Loucy (cell line): ENCODE measurements around the gene TNFRSF14.
A peak's percentile ranks its signal among the peaks of the same experiment; 100 is the strongest.

Experiments
- H2AFZ ChIP-seq: fragments of 200-600 bp; sonication (generic); 2 replicates; pipeline ENCODE4 v1.6.0; 2016; ENCODE audit warnings: antibody characterized with exemption, mild to moderate bottlenecking, low read length, moderate library complexity
- H3F3A ChIP-seq: fragments of 200-600 bp; 2 replicates; pipeline ENCODE4 v1.6.0; 2016; ENCODE audit warnings: antibody characterized with exemption, low read depth, mild to moderate bottlenecking
- H3K27me3 ChIP-seq: fragments of 200-600 bp; sonication (generic); 2 replicates; pipeline ENCODE4 v1.6.1; 2014; ENCODE audit warnings: low read length, mild to moderate bottlenecking; ENCODE audit not compliant: insufficient read depth, poor library complexity, severe bottlenecking
- H3K36me3 ChIP-seq: fragments of 200-600 bp; sonication (generic); 2 replicates; pipeline ENCODE4 v1.6.1; 2016; ENCODE audit warnings: low read length; ENCODE audit not compliant: insufficient read depth
- H3K4me1 ChIP-seq: fragments of 200-600 bp; sonication (generic); 2 replicates; pipeline ENCODE4 v1.5.1; 2014; ENCODE audit warnings: low read length, mild to moderate bottlenecking; ENCODE audit not compliant: insufficient read depth, poor library complexity, severe bottlenecking
- H3K4me2 ChIP-seq: fragments of 200-600 bp; sonication (generic); 2 replicates; pipeline ENCODE4 v1.6.0; 2014; ENCODE audit warnings: antibody characterized with exemption, low read length, low read depth, mild to moderate bottlenecking; ENCODE audit not compliant: poor library complexity, severe bottlenecking
- H3K4me3 ChIP-seq: fragments of 200-600 bp; sonication (generic); 2 replicates; pipeline ENCODE4 v1.5.1; 2014; ENCODE audit warnings: low read length, mild to moderate bottlenecking, mixed read lengths; ENCODE audit not compliant: poor library complexity, severe bottlenecking
- H3K79me2 ChIP-seq: fragments of 200-600 bp; sonication (generic); 2 replicates; pipeline ENCODE4 v1.6.1; 2014; ENCODE audit warnings: low read length; ENCODE audit not compliant: insufficient read depth
- H3K9ac ChIP-seq: fragments of 200-600 bp; sonication (generic); 2 replicates; pipeline ENCODE4 v1.6.0; 2014; ENCODE audit warnings: mild to moderate bottlenecking, low read depth, low read length, moderate library complexity; ENCODE audit not compliant: poor library complexity, severe bottlenecking
- H3K9me2 ChIP-seq: fragments of 200-600 bp; sonication (generic); replicated peaks from 2 replicates; pipeline ENCODE4 v1.6.1; 2016; ENCODE audit warnings: low read depth, low read length, mixed read lengths
- H3K9me3 ChIP-seq: fragments of 200-600 bp; sonication (generic); 2 replicates; pipeline ENCODE4 v1.6.1; 2014; ENCODE audit warnings: mild to moderate bottlenecking, antibody characterized with exemption, low read length, low read depth; ENCODE audit not compliant: insufficient read depth
- H4K20me1 ChIP-seq: fragments of 200-600 bp; sonication (generic); 2 replicates; pipeline ENCODE4 v1.6.0; 2014; ENCODE audit warnings: antibody characterized with exemption, low read length, mild to moderate bottlenecking; ENCODE audit not compliant: insufficient read depth, poor library complexity, severe bottlenecking
- CTCF ChIP-seq: fragments of 200-600 bp; sonication (generic); conservative IDR thresholded peaks from 2 replicates; pipeline ENCODE4 v1.5.1; 2014; ENCODE audit warnings: mild to moderate bottlenecking, antibody characterized with exemption, low read length
- EZH2phosphoT487 ChIP-seq: fragments of 200-600 bp; IDR thresholded peaks from 2 replicates; pipeline ENCODE4 v1.6.1; 2018; ENCODE audit warnings: antibody characterized with exemption, mild to moderate bottlenecking, moderate library complexity, borderline replicate concordance

Gene TNFRSF14

DNA sequence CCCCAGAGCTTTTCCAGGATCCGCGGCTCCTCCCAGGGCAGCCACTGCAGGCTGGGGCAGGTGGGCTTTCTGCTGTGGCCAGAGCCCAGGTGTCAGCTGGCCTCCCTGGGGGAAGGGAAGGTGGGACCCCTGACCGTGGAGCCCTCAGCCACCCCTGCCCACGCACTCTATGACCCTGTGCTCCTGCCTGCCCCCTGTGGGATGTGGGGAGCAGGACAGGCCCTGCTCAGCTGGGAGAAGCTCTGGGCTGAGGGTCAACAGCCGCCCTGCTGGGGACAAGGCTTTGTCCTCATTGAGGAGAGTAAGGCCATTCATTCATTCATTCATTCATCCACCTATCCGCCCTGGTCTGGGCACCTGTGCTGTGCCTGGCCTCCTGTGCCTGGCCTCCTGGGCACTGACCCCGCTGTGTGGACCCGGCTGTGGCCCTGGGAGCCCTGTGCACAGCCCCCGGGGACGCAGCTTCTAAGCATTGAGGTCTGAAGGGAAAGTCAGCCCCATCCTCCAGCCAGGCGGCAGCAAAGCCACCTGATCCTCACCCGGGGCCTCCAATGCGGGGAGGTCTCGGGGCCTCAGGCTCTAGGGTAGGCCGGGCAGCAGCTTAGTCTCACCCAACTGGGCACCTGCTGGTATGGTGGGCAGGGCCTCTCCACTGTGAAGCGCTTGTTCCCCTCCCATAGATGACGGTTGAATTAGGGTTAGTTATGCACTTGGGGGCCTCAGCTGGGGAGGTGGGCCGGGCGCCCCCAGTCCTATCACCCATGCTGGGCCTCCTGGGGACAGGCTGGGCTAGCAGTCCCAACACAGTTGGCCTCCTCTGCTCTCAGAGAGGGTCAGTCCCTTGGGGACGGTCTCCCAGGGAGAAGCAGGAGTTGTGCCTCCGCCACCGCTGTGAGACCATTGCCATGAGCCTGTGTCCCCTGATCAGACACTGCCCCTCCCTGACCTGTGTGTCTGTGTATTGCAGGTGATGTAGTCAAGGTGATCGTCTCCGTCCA lies 6.0 kb downstream of the TNFRSF14 start:
- Histone ChIP-seq H3K79me2 (peaks cover 15% of the 10 kb centered on the region), H3K36me3 (no peaks in the 10 kb centered on the region), H3F3A (no peaks in the 10 kb centered on the region), H3K4me3 (no peak overlapping the region), H4K20me1 (peaks cover 7% of the 10 kb centered on the region), H3K27me3 (no peaks in the 10 kb centered on the region), H3K4me1 (peaks cover 8% of the 10 kb centered on the region), H3K9me2 (no peaks in the 10 kb centered on the region), H2AFZ (no peak overlapping the region), H3K9ac (no peak overlapping the region), H3K4me2 (no peak overlapping the region), H3K9me3 (no peaks in the 10 kb centered on the region)
- TF ChIP-seq EZH2phosphoT487, result no peak
- peak; percentile 62 for TF ChIP-seq CTCF

- H3K27me3 ChIP-seq, result no peaks in the 10 kb centered on the region
- H4K20me1 ChIP-seq, result no peaks in the 10 kb centered on the region
- TF ChIP-seq CTCF (no peak), EZH2phosphoT487 (no peak)
- no peaks in the 10 kb centered on the region for H3K9me3 ChIP-seq
- no peaks in the 10 kb centered on the region for H3F3A ChIP-seq
- H3K36me3 ChIP-seq, result no peaks in the 10 kb centered on the region
- no peak overlapping the region for H3K9ac ChIP-seq
- no peak overlapping the region for H3K4me2 ChIP-seq
- no peaks in the 10 kb centered on the region for H3K9me2 ChIP-seq
- H2AFZ ChIP-seq, result no peak overlapping the region
- 0 out of 2 replicates have a peak, but pooled peaks cover 5% of the 10 kb centered on the region for H3K79me2 ChIP-seq
- H3K4me1 ChIP-seq, result no peaks in the 10 kb centered on the region
- H3K4me3 ChIP-seq, result no peak overlapping the region
Measured at GRCh38 chr1:2563205-2563604, 7.0 kb downstream of the TNFRSF14 start.

GRCh38 chr1:2564006-2564814 lies 8.0 kb downstream of the TNFRSF14 start:
- Histone ChIP-seq H3K4me2 (no peak overlapping the region), H2AFZ (no peak overlapping the region), H3K36me3 (no peaks in the 10 kb centered on the region), H3F3A (no peaks in the 10 kb centered on the region), H3K4me3 (no peak overlapping the region), H3K9ac (no peak overlapping the region), H3K9me2 (no peaks in the 10 kb centered on the region), H3K9me3 (no peaks in the 10 kb centered on the region), H3K4me1 (no peaks in the 10 kb centered on the region), H4K20me1 (no peaks in the 10 kb centered on the region), H3K27me3 (no peaks in the 10 kb centered on the region), H3K79me2 (no peaks in the 10 kb centered on the region)
- TF ChIP-seq CTCF, result no peak
- TF ChIP-seq EZH2phosphoT487, result no peak
